Stimulated activated CD8-positive, alpha-beta memory T cell treated with anti-CD3 and anti-CD28 coated beads, Interleukin-15, amount 100 ng/mL, for 1 hour (primary cell): ENCODE measurements around the gene WFIKKN1.
"Not testable (repeated sequence)": the region's sequence is repeated elsewhere in the genome, so short reads cannot be mapped to it uniquely, and the experiment has no call there.

ENCODE experiments used
- DNase-seq: peaks from one replicate; pipeline ENCODE4 v3.0.0-alpha.2; 2020; ENCODE audit warnings: low read depth

Gene WFIKKN1

GRCh38 chr16:595094-595528, 35.7 kb upstream of the WFIKKN1 start:
- no peak for DNase-seq

DNA sequence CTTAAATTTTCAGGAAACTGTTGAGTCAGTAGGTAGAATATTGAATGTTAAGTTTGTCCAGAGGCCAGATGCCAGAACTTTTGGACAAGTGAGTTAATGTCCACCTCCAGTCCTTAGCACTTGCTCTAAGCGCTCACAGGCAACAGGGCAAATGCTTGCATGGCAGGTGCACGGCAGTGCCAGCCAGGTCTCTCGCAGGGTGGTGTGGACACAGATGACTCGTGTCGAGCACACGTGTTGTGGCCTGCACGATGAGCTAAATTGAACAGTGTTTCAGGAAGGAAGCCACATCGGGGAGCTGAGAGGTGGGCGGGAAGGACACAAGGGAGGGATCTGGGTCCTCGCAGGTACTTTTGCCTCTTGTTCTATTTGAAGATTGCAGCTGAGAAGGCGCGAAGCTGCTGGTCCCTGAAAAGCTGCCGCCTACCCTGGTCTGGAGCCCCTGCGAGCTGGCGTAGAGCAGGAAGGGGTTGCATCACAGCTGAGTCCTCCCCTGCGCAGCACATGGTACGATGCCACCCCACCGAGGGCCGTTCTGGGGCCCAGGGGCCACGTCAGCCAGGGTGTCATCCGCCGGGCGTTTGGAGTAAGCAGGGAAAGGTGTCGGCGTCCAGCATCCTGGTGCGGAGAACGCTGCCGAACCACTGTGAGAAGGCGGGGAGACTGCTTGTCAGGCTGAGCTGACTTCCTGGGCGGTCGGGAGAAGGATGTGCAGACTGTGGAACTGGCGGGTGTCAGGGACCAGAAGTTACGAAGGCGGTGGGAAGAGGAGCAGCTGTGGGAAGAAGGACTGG, 34.6 kb upstream of the WFIKKN1 start:
- no peak for DNase-seq

- DNase-seq: no peak
Observed at GRCh38 chr16:596736-597060, 34.1 kb upstream of the WFIKKN1 start.

- DNase-seq: not testable (repeated sequence)
Observed at GRCh38 chr16:597655-598054, 33.1 kb upstream of the WFIKKN1 start.

DNA sequence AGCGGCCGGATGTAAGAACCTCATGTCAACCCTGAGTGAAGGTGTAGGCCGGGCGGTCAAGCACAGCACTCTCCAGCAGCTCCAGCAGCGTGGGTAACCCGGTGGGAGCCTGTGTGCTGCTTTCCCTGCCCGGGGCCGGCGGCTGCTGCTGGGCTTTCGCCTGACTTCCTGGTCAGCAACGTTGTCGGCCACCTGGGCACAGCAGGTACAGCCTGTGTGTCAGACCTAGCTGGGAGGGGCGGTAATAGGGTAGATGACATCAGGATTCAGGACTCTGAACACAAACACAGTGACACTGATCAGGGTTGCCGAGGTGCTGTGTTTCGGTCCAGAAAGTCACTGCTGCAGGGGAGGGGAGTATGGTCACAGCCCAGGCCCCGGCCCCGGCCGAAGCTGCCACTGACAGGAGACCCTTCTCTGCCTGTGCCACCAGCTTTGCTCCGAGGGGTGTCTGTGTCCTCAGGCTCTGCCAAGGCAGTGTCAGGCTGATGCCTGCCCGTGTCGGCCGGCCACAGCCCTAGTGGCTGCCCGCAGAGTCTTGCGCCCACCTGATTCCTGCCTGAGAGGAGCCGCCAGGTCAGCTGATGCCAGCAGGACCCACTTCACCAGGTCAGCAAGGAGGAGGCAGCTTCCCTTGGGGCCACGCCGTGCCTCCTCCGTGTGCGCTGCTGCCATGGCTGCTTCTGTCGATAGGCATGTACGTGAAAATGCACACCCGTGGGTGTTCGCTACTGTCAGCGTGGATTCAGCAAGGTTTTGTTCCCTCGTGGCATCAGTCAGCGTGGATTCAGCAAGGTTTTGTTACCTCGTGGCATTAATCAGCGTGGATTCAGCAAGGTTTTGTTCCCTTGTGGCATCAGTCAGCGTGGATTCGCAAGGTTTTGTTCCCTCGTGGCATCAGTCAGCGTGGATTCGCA, 31.7 kb upstream of the WFIKKN1 start:
- DNase-seq: no peak

- no peak for DNase-seq
Observed at GRCh38 chr16:600781-601180, 30.0 kb upstream of the WFIKKN1 start.

DNA sequence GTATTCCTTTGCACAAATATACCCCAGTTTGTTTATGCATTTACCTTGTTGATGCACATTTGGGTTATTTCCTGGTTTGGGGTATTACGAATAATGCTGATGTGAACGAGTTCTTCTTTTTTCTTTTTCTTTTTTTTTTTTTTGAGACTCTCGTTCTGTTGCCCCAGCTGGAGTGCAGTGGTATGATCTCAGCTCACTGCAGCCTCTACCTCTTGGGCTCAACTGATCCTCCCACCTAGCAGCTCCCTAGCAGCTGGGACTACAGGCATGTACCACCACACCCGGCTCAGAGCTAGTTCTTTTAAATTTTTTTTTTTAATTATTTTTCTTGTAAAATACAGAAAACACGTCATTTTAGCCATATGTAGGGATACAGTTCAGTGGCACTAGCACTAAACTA, 26.9 kb upstream of the WFIKKN1 start:
- DNase-seq: no peak

DNA sequence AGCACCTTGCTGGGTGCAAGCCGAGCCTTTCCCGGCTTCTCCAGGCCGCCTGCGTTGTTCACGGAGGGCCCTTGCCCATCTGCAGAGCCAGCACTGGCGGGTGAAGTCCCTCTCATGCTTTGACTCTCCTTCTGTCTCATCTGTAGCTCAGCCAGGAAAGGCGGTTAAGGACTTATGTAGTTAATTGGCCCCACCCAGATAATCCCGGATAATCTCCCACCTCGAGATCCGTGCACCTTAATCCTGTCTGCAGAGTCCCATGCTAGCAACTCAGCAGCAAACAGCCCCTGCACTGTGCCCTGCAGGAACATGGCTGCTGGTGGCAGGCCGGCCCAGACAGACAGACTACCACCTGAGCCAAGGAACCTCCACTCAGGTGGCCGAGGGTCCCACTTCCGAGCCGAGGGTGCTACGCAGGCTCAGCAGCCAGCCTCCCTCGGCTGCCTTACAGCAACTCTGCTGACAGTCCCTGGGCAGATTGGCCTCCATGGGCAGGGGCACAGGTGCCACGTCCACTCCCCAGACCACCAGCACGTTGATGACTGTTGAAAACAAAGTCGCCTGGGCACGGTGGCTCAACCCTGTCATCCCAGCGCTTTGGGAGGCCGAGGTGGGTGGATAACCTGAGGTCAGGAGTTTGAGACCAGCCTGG, 24.0 kb upstream of the WFIKKN1 start:
- no peak for DNase-seq

DNA sequence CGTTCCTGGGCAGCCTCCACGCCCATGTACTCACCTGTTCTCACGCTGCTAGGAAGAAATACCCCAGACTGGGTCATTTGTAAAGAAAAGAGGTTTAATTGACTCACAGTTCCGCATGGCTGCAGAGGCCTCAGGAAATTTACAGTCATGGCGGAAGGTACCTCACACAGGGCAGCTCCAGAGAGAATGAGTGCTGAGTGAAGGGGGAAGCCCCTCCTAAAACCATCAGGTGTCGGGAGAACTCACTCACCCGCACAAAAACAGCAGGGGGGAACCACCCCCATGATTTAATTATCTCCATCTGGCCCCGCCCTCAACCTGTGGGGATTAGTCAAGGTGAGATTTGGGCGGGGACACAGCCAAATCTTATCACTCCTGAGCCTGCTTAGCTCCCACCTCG, 22.8 kb upstream of the WFIKKN1 start:
- DNase-seq: no peak

DNA sequence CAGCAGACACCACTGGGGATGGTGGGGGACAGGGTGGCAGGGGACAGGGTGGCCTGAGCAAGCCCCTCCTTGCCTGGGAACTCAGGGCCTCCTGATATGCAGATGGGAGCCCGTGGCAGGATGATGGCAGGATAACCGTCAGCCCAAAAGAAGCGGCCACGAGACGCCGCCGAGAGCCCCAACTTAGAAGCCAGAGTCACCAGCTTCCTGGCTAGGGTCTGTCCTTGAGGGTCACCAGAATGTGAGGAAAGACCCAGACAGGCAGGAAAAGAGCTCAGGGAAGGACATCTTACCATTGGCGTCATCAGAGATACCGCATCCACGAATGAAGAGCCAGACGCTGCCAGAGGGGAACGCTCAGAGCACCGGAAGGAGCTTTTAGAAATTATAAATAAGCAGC, 21.5 kb upstream of the WFIKKN1 start:
- DNase-seq: no peak

GRCh38 chr16:609984-610383, 20.8 kb upstream of the WFIKKN1 start:
- DNase-seq: no peak

DNA sequence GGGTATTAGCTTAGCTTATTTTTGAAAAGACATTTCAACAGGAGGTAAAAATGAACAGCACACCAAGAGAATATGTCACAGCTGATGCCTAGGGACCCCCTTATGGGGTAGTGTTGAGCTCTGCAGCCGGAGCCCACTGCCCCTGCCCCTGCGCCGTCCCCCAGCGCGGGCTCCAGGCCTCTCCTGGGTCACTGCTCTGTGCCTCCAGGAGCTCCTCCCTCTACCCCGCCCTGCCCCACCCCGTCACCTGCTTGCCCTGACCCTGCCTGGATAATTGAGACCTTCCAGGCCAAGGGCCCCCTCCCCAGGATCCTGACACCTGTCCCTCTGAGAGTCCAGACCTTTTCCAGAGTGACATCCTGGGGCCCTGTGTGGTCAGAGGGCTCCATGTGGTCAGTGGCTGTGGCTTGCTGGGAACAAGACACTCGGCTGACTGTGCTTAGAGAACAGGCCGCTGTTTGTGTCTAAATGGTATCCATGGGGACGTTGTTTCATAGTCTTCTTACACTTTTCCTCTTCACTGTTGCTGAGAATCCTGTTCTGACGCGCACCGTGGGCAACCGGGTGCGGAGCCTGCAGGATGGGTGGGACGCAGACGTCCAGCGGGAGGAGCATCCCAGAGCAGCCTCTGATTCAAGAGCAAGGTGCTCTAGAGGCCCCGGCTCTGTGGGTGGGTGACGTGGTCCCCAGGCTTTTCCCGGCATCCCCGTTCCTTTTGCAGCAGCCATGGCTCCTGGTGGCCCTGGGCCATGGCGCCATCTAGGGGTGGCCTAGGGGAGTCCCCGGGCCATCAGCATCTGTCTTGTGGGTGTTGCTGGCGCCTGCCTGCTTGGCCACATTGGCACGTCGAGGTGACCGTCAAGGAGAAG, 20.0 kb upstream of the WFIKKN1 start:
- DNase-seq: peak; percentile 22

DNA sequence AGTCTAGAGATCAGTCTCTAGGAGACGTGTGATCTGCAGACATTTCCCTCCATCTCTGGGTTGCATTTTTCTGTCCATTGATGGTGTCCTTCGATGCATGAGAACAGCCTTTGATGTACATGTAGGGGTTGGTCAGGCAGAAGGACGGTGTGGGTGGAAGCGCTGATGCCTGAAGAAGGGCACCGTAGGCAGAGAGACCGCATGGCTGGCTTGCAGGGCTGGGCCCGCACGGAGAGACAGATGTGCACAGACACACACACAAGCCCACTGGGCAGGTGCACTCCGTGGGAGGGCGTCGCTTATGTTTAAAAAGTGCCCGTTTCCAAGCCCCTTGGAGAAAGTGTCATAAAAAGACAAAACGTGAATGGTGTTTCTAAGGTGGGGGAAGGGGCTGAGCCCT, 15.7 kb upstream of the WFIKKN1 start:
- no peak for DNase-seq

GRCh38 chr16:616733-617586, 13.8 kb upstream of the WFIKKN1 start:
- no peak for DNase-seq

DNA sequence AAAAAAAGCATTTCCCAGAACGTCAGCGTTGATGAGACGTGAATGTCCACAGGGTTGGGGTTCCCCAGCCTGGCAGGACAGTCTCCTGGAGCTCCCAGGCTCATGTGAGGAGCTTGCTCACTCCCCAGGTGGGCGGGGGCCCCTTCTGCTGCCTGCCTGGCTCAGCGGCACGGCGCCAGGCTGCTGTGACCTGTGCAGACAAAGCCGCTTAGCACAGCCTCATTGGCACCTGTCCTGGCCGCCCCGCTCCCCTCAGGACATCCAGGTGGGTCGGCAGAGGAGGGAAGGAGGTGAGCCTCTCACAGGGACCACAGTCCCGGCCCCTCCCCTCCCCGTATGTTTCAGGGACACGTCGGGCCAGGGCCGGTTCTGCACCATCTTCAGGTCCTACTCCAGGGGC, 12.9 kb upstream of the WFIKKN1 start:
- DNase-seq: no peak

GRCh38 chr16:619476-620100, 11.2 kb upstream of the WFIKKN1 start:
- no peak for DNase-seq

DNA sequence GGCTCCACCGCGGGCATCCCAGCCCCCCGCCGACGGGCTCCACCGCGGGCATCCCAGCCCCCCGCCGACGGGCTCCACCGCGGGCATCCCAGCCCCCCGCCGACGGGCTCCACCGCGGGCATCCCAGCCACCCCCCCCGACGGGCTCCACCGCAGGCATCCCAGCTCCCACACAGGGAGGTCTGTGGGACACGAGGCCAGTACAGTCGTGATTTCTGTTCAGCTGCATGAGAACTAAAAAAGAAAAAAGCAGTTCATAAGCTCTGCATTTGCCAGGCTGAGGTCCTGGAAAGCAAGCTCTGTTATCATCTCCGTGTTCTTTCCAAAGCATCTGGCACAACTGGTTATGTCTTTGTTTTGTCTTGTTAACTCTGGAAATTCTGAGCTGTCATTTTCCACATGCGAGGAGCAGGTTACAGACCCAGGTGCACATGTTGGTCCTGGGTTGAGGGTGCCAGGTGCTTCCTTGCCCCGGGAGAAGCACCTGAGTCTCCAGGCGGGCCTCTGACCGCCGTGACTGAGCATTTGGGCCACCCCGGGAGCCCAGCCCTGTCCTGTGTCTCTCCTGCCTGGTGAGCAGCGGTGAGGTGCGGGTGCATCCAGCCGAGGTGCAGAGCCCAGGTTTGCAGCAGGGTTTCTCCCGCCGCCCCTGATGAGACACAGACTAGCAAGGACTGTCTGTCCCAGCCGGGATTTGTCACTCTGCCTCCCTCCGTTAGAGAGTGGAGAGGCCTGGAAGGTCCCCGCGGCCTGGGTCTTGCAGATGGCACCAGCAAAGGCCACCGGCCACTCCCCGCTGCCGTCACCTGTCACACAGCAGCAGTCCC, 9.9 kb upstream of the WFIKKN1 start:
- DNase-seq: no peak

- DNase-seq: no peak
Observed at GRCh38 chr16:621526-622105, 9.2 kb upstream of the WFIKKN1 start.

DNA sequence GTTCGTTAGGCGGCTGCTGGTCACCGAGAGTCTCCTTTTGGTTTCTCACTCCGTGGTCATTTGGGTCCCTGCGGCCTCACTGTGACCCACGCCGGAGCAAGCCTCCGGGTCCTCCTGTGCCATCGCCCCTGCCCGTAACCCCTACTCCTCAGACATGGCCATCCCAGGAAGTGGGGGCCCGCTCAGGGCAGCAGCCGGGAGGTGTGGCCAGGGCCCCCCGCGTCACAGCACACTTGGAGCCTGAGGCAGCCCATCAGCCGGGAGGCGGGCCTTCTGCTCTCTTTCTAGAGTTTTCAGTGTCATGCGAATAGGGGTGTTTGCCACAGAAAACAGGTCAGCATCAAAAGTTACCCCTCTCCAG, 7.9 kb upstream of the WFIKKN1 start:
- no peak for DNase-seq
